ENCODE measurements around the gene AKT3.

AKT3 gene

GRCh38 chr1:243564814-243565213 is 285.2 kb downstream of the AKT3 start:
- Histone ChIP-seq H3K9me3 (replicated peaks; ENCODE audit: insufficient read depth, low read length) (no peaks in the 10 kb centered on the region), H3K9me2 (replicated peaks; ENCODE audit: insufficient read depth, low read length) (no peaks in the 10 kb centered on the region), H3K27me3 (replicated peaks; ENCODE audit: insufficient read depth, low read length) (no peaks in the 10 kb centered on the region), H3K79me2 (ENCODE audit: low read length) (no peaks in the 10 kb centered on the region), H4K20me1 (ENCODE audit: insufficient read depth, low read length) (no peaks in the 10 kb centered on the region), H3K9ac (ENCODE audit: low read length) (no peak overlapping the region), H3K4me1 (ENCODE audit: low read length) (no peaks in the 10 kb centered on the region), H3F3A (ENCODE audit: insufficient read depth, low read length) (no peaks in the 10 kb centered on the region), H3K27ac (ENCODE audit: low read length) (no peak overlapping the region), H3K36me3 (replicated peaks; ENCODE audit: insufficient read depth, low read length) (no peaks in the 10 kb centered on the region), H3K4me2 (ENCODE audit: low read depth, low read length) (no peak overlapping the region), H3K4me3 (ENCODE audit: low read length) (no peak overlapping the region), H2AFZ (ENCODE audit: low read length) (no peak overlapping the region)
- no peak for DNase-seq
- TF ChIP-seq CTCF (IDR thresholded peaks at IDR 0.05; ENCODE audit: low read length), result no peak
- no peak for TF ChIP-seq EZH2phosphoT487 (IDR thresholded peaks at IDR 0.05; ENCODE audit: low read length)
- no peak for TF ChIP-seq EZH2 (optimal IDR thresholded peaks at IDR 0.05; ENCODE audit: low read depth, low read length)

DNA sequence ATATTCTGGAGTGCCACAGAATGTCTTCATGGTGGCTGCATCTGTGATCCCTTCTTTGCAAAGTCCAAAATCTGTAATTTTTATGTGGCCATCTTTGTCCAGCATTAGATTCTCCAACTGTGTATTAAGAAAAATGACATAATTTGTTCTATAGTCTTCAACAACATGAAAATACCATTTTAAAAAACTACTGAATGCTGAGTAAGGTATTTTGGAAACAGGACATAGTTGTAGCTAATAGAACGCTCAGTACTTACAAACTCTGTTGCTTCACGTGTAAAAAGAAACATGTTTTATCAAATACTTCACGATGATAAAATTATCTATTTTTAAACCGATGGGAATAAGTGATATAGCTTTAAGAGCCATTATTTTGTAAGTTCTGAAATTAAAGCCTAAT is 286.3 kb downstream of the AKT3 start:
- Histone ChIP-seq H3K4me2 (ENCODE audit: low read depth, low read length) (no peak overlapping the region), H3K9ac (ENCODE audit: low read length) (no peak overlapping the region)

DNA sequence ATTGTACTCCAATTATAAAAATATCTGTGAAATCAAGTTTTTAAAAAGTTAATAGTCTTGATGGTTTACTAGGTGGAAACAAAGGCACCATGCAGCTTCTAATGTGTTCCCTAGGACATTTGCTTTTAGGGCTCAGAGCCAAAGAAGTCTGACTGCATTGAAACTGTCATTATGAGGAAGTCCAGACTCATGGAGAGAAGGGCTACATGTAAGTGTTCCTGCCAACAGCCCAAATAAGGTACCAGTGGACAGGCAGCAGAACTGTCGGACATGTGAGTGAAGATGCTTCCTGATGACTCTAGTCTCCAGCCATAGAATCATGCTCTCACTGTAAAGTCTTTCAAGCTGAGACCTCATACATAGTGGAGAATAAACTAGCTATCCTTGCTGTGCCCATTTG is 287.6 kb downstream of the AKT3 start:
- TF ChIP-seq CTCF (IDR thresholded peaks at IDR 0.05; ENCODE audit: low read length), result no peak
- TF ChIP-seq EZH2 (optimal IDR thresholded peaks at IDR 0.05; ENCODE audit: low read depth, low read length), result no peak
- TF ChIP-seq EZH2phosphoT487 (IDR thresholded peaks at IDR 0.05; ENCODE audit: low read length), result no peak
- Histone ChIP-seq H3K9ac (ENCODE audit: low read length) (no peak overlapping the region), H3K36me3 (replicated peaks; ENCODE audit: insufficient read depth, low read length) (no peaks in the 10 kb centered on the region), H3K79me2 (ENCODE audit: low read length) (no peaks in the 10 kb centered on the region), H3K27ac (ENCODE audit: low read length) (no peak overlapping the region), H3K27me3 (replicated peaks; ENCODE audit: insufficient read depth, low read length) (no peaks in the 10 kb centered on the region), H3K9me3 (replicated peaks; ENCODE audit: insufficient read depth, low read length) (no peaks in the 10 kb centered on the region), H3K4me3 (ENCODE audit: low read length) (no peak overlapping the region), H2AFZ (ENCODE audit: low read length) (no peak overlapping the region), H3F3A (ENCODE audit: insufficient read depth, low read length) (no peaks in the 10 kb centered on the region), H3K9me2 (replicated peaks; ENCODE audit: insufficient read depth, low read length) (no peaks in the 10 kb centered on the region), H4K20me1 (ENCODE audit: insufficient read depth, low read length) (no peaks in the 10 kb centered on the region), H3K4me1 (ENCODE audit: low read length) (no peaks in the 10 kb centered on the region), H3K4me2 (ENCODE audit: low read depth, low read length) (no peak overlapping the region)
- no peak for DNase-seq

More for the DNA sequence above, 286.3 kb downstream of the AKT3 start:
- Histone ChIP-seq H3K27me3 (replicated peaks; ENCODE audit: insufficient read depth, low read length) (no peaks in the 10 kb centered on the region), H2AFZ (ENCODE audit: low read length) (no peak overlapping the region), H3K4me1 (ENCODE audit: low read length) (no peaks in the 10 kb centered on the region), H3K79me2 (ENCODE audit: low read length) (no peaks in the 10 kb centered on the region), H4K20me1 (ENCODE audit: insufficient read depth, low read length) (no peaks in the 10 kb centered on the region), H3K36me3 (replicated peaks; ENCODE audit: insufficient read depth, low read length) (no peaks in the 10 kb centered on the region), H3K9me2 (replicated peaks; ENCODE audit: insufficient read depth, low read length) (no peaks in the 10 kb centered on the region), H3K4me3 (ENCODE audit: low read length) (no peak overlapping the region), H3K9me3 (replicated peaks; ENCODE audit: insufficient read depth, low read length) (no peaks in the 10 kb centered on the region), H3F3A (ENCODE audit: insufficient read depth, low read length) (no peaks in the 10 kb centered on the region), H3K27ac (ENCODE audit: low read length) (no peak overlapping the region)
- DNase-seq, result no peak
- TF ChIP-seq CTCF (IDR thresholded peaks at IDR 0.05; ENCODE audit: low read length) (no peak), EZH2phosphoT487 (IDR thresholded peaks at IDR 0.05; ENCODE audit: low read length) (no peak), EZH2 (optimal IDR thresholded peaks at IDR 0.05; ENCODE audit: low read depth, low read length) (no peak)

Data from MM.1S (cell line).